Kidney capillary endothelial cell (primary cell): ENCODE measurements around the gene PTDSS2.
A peak's percentile ranks its signal among the peaks of the same experiment; 100 is the strongest.

Source experiments
- DNase-seq: peaks from one replicate; pipeline ENCODE4 v3.0.0-alpha.2; 2018; ENCODE audit warnings: low spot score

The PTDSS2 gene

GRCh38 chr11:532986-533585, 83.0 kb downstream of the PTDSS2 start:
- no peak for DNase-seq

GRCh38 chr11:533586-534395, 83.7 kb downstream of the PTDSS2 start:
- no peak for DNase-seq

GRCh38 chr11:534396-535209, 84.5 kb downstream of the PTDSS2 start:
- DNase-seq = no peak

GRCh38 chr11:535210-535518, 85.1 kb downstream of the PTDSS2 start:
- DNase-seq = no peak

- DNase-seq = peak; percentile 93
Observed at GRCh38 chr11:535519-536454, 85.7 kb downstream of the PTDSS2 start, which contains the start of gene HRAS. HRAS (minus strand) TSS chr11:535576.

GRCh38 chr11:536841-537621, 87.0 kb downstream of the PTDSS2 start, which contains the start of gene LRRC56:
LRRC56 (plus strand) TSS chr11:537527; CDS start chr11:540685, 3,158 bp downstream.
- DNase-seq = peak; percentile 60

GRCh38 chr11:537622-538430, 87.7 kb downstream of the PTDSS2 start:
- DNase-seq = no peak

GRCh38 chr11:538431-539051, 88.5 kb downstream of the PTDSS2 start:
- DNase-seq = no peak

GRCh38 chr11:539971-540481, 89.9 kb downstream of the PTDSS2 start:
- no peak for DNase-seq
